Activated CD8-positive, alpha-beta T cell treated with anti-CD3 and anti-CD28 coated beads for 36 hours (primary cell): ENCODE results near the gene PTPRG. TPM values are rescaled to one million over a fixed set of nuclear protein-coding genes. Genes with fewer than 3 reads are reported as not detected.
A peak's percentile ranks its signal among the peaks of the same experiment; 100 is the strongest.

Source experiments
- ATAC-seq: fragments of 200-7000 bp; cut with Tn5 transposase; one replicate; pipeline ENCODE4 v1.10.0; 2021; ENCODE audit warnings: mild to moderate bottlenecking, moderate library complexity
- CTCF ChIA-PET: fragments of 350-600 bp; sonication (Branson Sonifier 250); formaldehyde crosslinking; loops from one replicate; lab custom pipeline; 2021; ENCODE audit warnings: antibody characterized with exemption; lab: Charles Lee
- POLR2A ChIA-PET: fragments of 350-600 bp; sonication (Branson Sonifier 250); formaldehyde crosslinking; loops from one replicate; lab custom pipeline; 2021; ENCODE audit warnings: antibody characterized with exemption; lab: Charles Lee
- DNase-seq: peaks from one replicate; pipeline ENCODE4 v3.0.0-alpha.2; 2020
- H3K27ac Mint-ChIP-seq: one replicate; pipeline ENCODE4 v1.8.0; 2021; ENCODE audit warnings: mild to moderate bottlenecking, mixed read lengths
- H3K27me3 Mint-ChIP-seq: one replicate; pipeline ENCODE4 v1.8.0; 2021; ENCODE audit warnings: mixed read lengths
- H3K36me3 Mint-ChIP-seq: one replicate; pipeline ENCODE4 v1.8.0; 2021; ENCODE audit warnings: low read depth, mixed read lengths
- H3K4me1 Mint-ChIP-seq: one replicate; pipeline ENCODE4 v1.8.0; 2021; ENCODE audit warnings: low read depth, mixed read lengths
- H3K4me3 Mint-ChIP-seq: one replicate; pipeline ENCODE4 v1.8.0; 2021; ENCODE audit warnings: mild to moderate bottlenecking, moderate library complexity, mixed read lengths
- H3K9me3 Mint-ChIP-seq: one replicate; pipeline ENCODE4 v1.8.0; 2021; ENCODE audit warnings: mixed read lengths
- intact Hi-C: fragments of 100-400 bp; cut with micrococcal nuclease; formaldehyde crosslinking; loops from one replicate; pipeline ENCODE4 v1.10.0; 2022
- total RNA-seq, 2 experiments: library from RNA; stranded (reverse); gene quantifications; one replicate each; pipeline ENCODE4 v1.2.3, GENCODE V29; 2021
- TF ChIP-seq, protein P1 (sequence below): fragments of 200-600 bp; IDR thresholded peaks from one replicate; pipeline ENCODE4 v1.8.0; 2022; ENCODE audit warnings: antibody characterized with exemption, mild to moderate bottlenecking

The PTPRG gene
- total RNA-seq, 2 experiments from 2014 or later, result not detected

DNA sequence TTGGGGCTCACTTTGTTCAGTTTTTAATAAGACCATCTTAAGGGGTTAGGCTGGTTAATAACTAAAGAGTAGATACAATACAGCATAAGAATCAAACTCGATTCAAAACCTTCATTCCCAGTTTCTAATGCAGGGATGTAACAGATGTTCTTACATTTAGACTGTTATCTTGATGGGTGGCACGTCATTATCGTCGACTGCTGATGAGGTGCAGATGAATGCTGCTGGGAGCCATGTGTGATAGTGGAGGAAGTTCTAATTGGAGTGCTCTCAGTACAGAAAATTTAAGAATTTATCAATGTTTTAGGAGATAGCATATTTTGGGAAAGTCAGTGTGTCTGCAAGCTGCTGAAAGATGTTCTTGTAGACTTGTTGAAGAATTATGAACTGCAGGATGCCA, 331.5 kb downstream of the PTPRG start:
- no peak for ATAC-seq
- POLR2A ChIA-PET, result no interaction called here
- peaks cover 14% of the 10 kb centered on the region for H3K4me1 Mint-ChIP-seq

DNA sequence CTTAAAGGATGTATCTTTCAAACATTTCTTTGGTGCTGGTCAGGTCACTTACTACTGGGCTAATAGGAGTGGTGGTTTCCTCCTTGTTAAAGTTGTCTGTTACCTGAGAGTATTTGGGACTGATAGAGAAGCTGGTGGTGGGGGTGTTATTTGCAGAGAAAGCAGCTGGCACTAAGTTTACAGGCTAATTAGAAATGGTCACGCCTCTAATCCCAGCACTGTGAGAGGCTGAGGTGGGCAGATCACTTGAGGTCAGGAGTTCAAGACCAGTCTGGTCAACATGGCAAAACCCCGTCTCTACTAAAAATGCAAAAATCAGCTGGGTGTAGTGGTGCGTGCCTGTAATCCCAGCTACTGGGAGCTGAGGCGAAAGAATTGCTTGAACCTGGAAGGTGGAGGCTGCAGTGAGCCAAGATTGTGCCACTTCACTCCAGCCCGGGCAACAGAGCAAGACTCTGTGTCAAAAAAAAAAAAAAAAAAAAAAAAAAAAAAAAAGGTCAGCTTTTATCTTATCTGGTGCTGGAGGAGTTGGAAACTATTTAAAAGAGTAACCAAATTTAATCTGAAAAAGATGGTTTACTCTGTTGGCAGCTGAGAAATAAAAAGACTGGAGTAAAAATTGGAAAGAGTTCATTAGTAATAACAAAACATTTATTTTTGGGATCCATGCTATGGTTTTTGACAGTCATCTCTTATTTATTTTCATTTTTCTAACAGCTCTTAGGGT, 332.6 kb downstream of the PTPRG start:
- intact Hi-C loops, result no loop called here

More for the DNA sequence above, 331.5 kb downstream of the PTPRG start:
- H3K27me3 Mint-ChIP-seq, result peaks cover 1% of the 10 kb centered on the region
- TF ChIP-seq, protein P1, sequence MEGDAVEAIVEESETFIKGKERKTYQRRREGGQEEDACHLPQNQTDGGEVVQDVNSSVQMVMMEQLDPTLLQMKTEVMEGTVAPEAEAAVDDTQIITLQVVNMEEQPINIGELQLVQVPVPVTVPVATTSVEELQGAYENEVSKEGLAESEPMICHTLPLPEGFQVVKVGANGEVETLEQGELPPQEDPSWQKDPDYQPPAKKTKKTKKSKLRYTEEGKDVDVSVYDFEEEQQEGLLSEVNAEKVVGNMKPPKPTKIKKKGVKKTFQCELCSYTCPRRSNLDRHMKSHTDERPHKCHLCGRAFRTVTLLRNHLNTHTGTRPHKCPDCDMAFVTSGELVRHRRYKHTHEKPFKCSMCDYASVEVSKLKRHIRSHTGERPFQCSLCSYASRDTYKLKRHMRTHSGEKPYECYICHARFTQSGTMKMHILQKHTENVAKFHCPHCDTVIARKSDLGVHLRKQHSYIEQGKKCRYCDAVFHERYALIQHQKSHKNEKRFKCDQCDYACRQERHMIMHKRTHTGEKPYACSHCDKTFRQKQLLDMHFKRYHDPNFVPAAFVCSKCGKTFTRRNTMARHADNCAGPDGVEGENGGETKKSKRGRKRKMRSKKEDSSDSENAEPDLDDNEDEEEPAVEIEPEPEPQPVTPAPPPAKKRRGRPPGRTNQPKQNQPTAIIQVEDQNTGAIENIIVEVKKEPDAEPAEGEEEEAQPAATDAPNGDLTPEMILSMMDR, result no peak
- no peaks in the 10 kb centered on the region for H3K9me3 Mint-ChIP-seq
- CTCF ChIA-PET, result no interaction called here
- H3K4me3 Mint-ChIP-seq, result no peak overlapping the region
- no peak for DNase-seq
- H3K36me3 Mint-ChIP-seq, result no peaks in the 10 kb centered on the region
- intact Hi-C loops, result no loop called here
- H3K27ac Mint-ChIP-seq, result no peak overlapping the region

DNA sequence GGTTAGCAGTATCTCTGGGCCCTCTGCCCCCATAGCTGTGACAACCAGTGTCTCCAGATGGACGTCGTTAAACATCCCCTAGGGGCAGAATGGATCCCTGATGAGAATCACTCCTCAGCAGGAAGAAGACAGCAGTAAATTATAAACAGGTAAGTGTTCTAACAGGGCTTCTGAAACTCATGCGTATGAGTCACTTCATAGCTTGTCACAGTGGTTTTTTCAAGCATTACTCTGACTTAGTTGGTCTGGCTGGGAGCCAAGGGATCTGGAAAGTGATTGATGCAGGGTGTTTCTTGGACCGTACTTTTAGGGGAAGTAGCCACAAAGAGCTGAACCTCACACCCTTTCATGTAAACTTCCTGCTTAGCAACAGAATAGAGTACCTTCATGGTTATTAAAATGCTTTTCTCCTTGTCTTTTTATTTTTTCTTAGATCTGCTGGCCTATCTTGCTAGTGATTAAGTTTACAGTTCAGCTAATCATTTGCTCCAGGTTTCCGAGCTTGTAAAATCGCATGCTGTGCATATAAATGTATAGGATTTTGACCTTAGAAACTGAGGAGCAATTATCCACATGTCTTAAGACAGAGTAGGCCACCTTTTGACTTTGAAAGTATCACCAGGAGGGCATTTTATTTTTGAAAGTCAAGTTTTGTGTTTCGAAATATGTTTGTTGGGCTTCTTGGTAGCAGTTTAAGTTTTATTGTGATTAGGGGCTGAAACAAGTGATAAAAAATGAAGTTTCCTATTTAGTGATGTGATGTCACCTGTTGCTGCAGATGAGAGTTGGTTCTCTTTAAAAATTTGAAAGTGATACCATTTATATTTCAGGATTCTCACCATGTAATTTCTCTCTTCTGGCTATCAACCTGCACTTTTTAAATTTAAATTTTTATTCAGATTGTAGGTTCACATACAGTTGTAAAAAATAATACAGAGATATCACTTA, 333.9 kb downstream of the PTPRG start:
- DNase-seq, result peak; percentile 87
- CTCF ChIA-PET, result no interaction called here
- H3K36me3 Mint-ChIP-seq, result no peaks in the 10 kb centered on the region
- H3K4me1 Mint-ChIP-seq, result peaks cover 14% of the 10 kb centered on the region
- no peak overlapping the region for H3K27ac Mint-ChIP-seq
- H3K27me3 Mint-ChIP-seq, result peaks cover 3% of the 10 kb centered on the region
- intact Hi-C loops, result no loop called here
- H3K9me3 Mint-ChIP-seq, result no peaks in the 10 kb centered on the region
- TF ChIP-seq, protein P1, result peak; percentile 3
- peak; percentile 94 for ATAC-seq
- H3K4me3 Mint-ChIP-seq, result no peak overlapping the region
- POLR2A ChIA-PET, result no interaction called here

More for the DNA sequence above, 332.6 kb downstream of the PTPRG start:
- Mint-ChIP-seq H3K9me3 (no peaks in the 10 kb centered on the region), H3K36me3 (no peaks in the 10 kb centered on the region), H3K4me3 (no peak overlapping the region), H3K27ac (no peak overlapping the region), H3K4me1 (peaks cover 14% of the 10 kb centered on the region), H3K27me3 (peaks cover 1% of the 10 kb centered on the region)
- ATAC-seq (no peak), DNase-seq (no peak)
- ChIA-PET CTCF (interaction anchor here (1.2 kb wide), 1 partner anchor 42 kb away, joined by 3 read pairs; no protein-coding TSS in a partner anchor), POLR2A (no interaction called here)
- TF ChIP-seq, protein P1, result no peak

DNA sequence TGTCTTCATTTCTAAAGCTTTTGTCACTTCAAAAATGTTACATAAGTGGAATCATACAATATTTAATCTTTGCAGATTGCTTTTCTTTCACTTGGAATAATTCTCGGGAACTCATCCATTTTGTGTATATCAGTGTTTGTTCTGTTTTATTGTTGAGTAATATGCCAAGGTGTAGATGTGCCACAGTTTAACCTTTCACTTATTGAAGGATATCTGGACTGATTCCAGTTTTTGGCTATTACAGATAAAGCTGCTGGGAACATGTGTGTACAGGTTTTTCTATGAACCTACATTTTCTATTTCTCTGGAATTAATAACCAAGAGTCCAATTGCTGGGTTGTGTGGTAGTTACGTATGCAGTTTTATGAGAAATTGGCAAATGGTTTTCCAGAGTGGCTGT, 334.9 kb downstream of the PTPRG start:
- ATAC-seq (no peak), DNase-seq (no peak)
- no peak overlapping the region for H3K4me3 Mint-ChIP-seq
- POLR2A ChIA-PET, result no interaction called here
- peaks cover 3% of the 10 kb centered on the region for H3K27me3 Mint-ChIP-seq
- no peaks in the 10 kb centered on the region for H3K9me3 Mint-ChIP-seq
- intact Hi-C loops, result no loop called here
- no peak overlapping the region for H3K27ac Mint-ChIP-seq
- no peaks in the 10 kb centered on the region for H3K36me3 Mint-ChIP-seq
- H3K4me1 Mint-ChIP-seq, result peaks cover 14% of the 10 kb centered on the region
- CTCF ChIA-PET, result no interaction called here
- TF ChIP-seq, protein P1, result no peak
